Measurements from ENCODE around the gene MITF.

MITF gene, protein sequence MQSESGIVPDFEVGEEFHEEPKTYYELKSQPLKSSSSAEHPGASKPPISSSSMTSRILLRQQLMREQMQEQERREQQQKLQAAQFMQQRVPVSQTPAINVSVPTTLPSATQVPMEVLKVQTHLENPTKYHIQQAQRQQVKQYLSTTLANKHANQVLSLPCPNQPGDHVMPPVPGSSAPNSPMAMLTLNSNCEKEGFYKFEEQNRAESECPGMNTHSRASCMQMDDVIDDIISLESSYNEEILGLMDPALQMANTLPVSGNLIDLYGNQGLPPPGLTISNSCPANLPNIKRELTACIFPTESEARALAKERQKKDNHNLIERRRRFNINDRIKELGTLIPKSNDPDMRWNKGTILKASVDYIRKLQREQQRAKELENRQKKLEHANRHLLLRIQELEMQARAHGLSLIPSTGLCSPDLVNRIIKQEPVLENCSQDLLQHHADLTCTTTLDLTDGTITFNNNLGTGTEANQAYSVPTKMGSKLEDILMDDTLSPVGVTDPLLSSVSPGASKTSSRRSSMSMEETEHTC

DNA sequence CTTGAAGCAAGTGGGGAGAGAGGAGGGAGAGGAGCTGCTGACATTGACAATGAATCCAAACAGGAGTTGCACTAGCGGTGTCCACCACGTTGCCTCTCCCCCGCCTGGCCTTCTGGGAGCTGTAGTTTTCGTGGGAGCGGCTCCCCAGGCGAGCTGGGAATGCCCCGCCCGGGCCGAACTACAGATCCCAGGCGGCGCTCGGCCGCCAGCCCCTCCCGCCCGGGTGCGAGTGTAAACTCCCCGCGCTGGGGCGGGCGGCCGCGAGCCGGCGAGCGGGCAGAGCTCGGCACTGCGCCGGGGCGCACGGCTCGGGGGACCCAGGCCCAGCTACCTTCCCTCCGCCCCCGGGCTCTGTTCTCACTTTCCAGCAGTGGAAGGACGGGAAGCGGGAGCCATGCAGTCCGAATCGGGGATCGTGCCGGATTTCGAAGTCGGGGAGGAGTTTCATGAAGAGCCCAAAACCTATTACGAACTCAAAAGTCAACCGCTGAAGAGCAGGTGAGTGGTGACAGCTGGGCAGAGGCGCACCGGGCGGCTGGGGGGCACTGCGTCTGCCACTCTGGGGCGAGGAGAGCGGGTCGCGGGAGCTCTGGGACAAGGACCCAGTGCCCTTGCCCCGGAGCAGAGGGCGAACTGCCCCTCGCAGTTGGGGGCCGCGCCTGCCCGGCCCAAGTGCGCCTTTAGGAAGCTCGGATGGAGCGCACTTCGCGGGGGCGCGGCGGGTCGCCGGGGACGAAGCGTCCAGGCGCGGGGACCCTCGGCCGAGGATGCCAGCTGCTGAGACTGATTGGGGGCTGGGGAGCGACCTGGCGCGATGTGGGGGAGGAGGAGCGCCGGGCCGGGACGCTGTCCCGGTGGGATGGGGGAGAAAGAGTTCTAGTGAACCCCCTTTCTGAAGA, at the start of gene MITF:
Gene MITF (plus strand): TSS at position 261 of the 899 bp plus-strand sequence. CDS start 134 bp downstream, at position 395.
- peak; percentile 3 for DNase-seq

DNA sequence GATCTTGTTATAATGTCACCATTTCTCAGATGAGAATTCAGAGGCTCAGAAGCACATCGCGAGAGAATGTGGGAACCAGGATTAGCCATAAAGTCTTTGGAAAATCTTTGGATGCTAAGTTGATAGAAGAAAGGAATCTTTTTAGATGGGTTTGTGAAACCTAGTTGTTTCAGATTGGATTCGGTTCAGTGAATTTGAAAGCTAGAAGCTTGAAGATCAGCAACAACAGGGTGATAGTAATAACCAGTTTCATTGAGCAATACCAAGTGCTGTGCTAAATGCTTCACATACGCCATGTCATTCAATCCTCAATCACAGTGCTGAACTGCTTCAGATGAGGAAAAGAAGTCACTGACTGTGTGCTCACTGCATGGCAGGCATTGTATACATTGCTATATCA, 47.4 kb upstream of the MITF start:
- no peak for DNase-seq

DNA sequence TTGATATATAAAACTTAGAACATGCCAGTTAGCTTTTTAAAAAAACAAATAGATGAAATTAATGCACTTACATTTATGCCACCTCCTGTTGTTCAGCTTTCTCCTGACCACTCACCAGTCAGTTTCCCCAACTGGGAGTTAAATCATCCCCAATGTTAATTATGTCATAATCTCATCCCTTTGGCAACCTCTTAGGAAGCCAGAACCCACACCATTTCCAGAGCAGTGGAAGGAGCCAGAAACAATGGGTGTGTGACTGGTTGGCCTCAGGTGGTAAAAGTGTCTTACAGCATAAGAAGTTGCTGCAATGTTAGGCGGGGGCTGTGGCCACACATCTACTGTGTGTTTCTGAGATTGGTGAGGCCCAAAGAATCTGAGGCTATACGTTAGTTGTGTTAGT, 46.5 kb upstream of the MITF start:
- no peak for DNase-seq

DNA sequence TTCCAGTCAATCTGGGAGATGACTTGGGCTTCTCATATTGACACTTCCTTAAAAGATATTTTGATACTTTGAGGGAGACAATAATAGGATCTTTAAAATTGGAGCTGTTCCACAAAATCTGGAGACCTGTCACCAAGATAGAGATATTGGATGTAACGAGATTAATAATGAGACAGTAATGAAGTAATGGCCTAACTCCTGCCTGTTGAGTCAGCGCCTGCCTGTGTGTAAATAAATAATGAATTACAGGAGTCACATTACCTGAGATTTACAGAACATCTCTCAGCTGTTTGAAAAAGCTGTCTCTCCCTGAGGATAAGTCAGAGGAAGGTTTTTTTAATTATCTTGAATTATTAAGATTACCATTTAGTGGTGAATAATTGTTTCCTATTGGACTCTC, 43.8 kb upstream of the MITF start:
- no peak for DNase-seq

DNA sequence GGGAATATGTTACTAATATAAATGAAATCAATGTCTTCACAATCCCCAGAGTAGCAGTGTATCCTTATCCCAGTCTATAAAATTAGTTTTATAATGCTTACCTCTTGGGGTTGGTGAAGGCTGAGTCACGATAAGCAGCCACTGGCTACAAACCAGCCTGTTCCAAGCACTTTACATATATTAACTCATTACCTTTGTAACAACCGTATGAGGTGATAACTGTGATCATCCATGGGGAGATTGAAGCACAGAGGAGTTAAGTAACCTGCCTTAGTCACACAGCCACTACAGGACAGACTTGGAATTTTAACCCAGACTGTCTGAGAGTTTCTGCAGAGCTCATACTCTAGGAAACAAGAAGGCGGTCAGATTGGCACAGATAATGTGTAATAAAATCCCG, 43.3 kb upstream of the MITF start:
- DNase-seq: no peak

DNA sequence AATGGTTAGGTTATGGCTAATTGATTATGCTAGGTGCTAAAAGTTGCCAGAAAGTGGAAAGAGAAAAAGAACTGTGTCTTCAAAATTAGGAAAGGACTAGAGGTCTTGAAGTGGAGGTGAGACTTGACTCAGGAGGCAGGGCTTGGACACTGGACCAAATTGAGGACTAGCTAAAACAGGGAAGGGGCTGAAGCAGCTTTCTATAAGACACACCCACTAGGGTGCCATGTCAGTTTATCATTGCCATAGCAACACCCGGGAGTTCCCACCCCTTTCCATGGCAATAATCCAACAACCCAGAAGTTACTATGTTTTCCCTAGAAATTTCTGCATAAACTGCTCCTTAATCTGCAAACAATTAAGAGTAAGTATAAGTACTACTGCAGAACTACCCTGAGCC, 42.9 kb upstream of the MITF start:
- DNase-seq: no peak

DNA sequence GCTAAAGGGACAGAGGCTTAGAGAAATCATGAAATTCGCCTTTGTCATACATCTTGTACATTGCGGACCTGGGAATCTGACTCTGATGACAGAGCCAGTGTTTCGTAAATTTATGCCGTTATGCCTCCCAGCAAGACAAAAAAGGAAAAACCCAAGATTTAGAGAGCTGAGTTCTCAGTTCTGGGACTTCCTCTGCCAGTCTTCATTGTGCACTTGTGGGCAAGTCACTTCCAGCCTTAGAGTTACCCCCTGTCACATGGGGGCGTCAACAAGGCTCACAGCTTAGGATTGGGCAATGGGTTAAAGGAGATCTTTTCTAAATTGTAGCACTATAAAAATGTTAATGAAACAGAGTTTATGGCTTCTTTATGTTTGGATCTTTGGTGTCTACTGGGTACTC, 41.9 kb upstream of the MITF start:
- DNase-seq: no peak

DNA sequence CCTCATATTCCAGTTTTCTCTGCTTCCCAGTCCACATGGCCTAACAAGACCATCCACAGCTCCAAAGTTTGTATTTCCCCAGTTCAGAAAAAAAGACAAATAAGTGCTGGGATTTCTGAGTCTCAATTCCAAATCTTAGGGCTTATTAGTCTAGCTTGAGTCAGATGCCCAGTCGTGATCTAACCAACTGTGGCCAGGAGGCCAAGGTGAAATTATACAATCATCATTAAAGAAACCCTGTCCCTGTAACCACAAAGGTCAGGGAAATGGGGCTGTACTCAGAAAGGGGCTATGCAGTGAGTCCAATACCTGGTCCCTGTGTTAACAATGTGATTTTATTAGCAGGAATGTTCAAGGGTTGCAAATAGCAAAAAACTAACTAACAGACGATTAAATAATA, 40.5 kb upstream of the MITF start:
- no peak for DNase-seq

DNA sequence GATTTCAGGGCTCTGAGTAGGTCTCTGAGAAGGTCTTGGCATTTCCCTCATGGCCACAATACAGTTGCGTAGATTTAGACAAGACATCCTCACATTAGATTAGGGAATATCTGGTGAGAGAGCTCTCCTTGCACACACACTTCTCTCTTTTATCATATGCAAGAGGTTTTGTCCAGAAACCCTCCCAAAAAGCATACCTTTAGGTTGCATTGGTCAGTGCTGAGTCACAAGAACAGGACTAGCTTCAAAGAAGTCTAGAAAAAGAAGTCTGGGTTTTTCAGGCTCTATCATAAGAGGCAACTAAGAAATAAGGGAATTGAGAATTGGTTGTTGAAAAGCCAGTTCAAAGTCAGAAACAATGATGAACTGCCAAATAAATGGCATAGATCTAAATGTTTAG, 40.1 kb upstream of the MITF start:
- no peak for DNase-seq

DNA sequence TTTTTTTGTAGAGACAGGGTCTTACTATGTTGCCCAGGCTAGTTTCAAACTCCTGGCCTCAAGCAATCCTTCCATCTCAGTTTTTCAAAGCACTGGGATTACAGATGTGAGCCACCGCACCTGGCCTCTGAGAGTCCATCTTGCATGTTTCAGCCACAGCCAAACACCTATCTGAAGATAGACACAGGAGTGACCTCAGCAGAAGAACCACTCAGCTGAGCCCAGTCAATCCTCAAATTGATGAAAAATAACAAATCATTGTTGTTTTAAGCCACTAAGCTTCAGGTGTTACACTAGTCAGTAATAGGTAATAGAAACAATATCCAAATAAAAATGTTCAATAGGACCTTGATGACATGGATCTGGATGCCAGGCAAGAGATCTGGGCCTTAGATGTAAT, 38.3 kb upstream of the MITF start:
- no peak for DNase-seq

DNA sequence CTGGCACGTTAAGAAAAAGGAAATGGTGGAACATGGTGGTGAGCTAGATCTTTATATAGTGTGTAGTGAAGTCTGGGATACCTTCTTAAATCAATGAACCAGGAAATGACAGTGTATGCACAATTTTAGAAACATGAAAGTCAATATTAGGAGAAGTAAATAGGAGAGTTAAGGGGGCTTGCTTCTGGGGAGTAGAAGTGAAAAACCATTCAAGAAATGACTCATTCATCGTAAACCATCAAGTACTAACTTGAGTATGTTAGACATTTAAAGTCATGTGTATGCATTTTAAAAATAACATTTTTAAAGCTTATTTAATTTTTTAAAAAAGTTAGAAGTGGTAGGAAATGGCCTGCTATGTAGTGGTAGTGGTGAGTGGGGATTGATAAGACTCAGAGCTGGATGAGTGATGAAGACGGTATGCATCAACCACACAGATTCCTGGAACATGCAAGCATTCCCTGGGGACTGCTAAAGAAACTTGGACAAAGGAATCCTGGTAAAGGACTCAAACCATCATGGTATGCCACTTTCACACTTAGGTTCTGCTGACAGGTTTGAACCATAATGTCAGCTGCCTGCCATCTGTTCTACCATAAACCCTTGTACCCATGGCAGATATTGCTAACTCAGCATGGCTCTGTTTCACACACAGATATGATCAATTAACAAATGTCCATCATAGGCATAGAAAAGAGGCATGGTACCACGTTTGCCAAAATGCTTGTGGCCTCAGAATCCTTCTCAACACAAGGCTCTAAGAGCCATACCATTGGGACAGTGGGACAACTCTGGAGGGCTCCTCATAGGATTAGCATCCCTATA, 28.9 kb upstream of the MITF start:
- DNase-seq: no peak

DNA sequence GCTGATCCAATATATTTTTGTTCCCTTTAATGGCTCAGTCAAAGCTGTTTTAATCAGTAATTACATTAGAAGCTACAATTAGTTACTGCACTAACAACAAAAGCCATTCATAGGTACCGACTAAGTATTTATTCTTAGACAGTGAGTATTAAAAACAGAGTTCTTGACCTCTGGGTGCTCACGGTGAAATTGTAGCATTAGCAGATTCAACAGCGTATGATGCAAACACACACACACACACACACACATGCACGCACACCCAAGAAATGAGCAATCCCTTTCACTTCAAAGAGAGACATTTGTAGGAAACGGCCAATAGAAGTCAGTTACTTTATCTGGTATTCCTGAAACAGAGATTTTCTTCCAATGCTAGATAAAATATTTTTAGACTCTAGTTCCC, 27.0 kb upstream of the MITF start:
- DNase-seq: no peak

DNA sequence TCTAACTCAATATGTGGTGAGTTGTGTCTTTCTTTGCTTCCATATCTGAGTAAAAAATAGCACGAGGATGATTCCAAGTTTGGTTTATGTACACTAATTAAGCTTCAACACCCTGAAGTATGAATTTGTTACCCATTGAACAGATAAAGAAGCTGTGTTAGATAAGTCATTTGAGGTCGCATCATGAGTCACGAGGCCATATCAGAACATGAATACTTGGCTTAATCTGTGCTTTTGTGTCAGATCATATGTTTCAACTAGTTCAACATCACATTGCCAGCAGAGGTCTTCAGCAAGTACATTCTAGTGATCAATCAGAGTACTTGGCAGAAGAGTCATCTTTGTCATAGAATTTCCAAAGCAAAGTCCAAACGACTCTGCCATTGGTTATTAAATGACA, 26.3 kb upstream of the MITF start:
- no peak for DNase-seq

DNA sequence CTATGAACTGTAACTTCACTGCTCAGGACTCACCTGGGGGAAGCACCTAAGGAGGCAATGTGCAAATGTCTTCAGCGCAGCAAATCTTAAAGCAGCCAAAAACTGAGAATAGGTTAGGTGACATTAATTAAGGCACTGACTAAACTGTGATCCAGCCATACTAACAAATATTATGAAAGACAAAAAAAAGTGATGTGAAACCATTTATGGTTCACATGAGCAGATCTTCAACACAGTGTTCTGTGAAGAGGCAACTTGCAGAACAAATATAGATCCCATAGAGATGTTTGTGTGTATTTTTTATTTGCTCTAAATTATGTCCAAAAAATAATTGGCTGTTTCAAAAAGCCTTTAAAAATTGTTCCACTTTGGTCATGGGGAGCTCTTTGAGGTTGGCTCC, 24.1 kb upstream of the MITF start:
- no peak for DNase-seq

DNA sequence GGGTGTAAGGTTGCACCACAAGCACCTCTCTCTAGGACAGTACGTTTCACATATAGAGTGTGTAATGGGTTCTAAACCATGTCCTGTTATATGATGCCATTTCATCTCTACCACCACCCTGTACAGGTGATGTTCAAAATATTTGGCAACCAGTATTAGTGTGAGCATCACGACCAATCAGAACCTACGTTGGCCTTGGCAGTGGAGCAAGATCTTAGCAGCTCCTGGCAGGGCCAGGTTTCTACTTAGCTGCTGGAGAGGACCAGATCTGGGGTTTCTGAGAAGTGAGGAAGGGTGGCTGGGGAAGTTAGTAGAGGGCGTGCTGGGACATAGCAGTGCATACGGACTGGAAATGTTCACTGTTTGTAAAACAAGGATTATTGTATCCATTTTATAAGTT, 23.1 kb upstream of the MITF start:
- no peak for DNase-seq

DNA sequence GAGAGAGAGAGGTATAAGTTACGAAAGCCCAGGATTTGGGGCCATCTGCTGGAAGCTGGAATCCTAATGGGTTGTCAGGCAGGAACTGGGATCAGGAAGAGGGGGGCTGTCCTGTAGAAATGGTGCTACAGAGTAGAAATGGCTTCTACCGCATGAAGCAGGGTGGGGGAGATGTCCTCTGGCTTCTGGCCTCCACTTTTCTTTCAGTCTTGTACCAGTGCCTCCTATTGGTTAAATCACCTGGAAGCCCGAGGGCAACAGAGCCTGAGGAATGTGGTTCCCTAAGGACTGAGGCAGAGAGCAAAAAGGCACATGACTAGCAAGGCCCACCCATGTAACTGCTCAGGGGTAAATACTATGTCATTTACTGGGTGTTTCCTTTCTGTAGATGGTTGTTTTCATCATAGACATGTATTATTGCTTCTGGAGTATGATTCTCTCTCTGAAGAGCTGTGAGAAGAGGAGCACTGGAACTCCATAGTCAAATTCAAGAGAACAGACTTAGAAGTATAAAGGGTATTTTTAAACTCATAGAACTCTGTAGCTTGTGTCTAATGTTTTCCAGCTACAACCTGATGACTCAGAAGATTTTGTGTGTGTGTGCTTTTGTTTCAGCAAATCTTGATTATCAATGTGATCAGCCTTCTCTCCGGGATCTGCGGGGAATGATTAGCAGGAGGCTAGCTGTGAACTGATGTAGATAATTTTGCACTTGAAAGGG, 20.2 kb upstream of the MITF start:
- DNase-seq: no peak

DNA sequence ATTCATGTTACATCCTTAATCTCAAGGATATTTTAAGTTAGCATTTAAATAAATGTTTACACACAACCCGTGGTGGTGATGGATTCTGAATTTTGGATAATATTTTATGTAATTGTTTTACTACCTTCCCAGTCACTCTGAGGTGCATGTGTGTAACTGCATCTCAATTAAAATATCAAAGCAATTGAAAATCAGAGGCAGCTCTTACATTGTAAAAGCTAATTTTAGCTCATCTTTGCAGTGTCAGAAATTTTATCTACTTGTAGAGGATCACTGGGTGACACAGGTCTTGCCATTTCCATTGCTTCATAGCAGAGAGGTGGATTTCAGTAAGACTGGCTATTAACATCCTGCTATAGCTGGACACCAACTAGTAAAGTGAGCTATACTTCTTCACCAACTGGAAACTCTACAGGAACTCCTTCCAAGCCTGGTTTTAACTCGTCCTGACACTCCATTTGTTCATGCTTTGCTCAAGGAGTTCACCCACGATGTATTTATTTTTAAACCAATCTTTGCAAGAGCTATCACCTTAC, 19.6 kb upstream of the MITF start:
- no peak for DNase-seq

DNA sequence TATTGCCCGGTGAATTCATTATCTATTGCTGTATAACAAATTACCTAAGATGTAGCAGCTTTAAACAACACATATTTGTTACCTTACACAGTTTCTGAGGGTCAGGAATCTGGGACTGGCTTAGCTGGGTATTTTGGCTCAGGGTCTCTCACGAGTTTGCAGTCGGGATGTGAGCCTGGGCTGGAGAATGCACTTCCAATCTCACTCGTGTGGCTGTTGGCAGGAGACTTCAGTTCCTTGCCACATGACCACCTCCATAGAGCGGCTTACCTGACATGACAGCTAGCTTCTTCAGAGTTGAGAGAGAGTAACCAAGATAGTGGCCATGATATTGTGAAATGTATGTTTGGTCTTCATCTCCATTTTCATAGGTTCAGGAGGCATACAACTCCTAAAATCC, 18.4 kb upstream of the MITF start:
- DNase-seq: no peak

DNA sequence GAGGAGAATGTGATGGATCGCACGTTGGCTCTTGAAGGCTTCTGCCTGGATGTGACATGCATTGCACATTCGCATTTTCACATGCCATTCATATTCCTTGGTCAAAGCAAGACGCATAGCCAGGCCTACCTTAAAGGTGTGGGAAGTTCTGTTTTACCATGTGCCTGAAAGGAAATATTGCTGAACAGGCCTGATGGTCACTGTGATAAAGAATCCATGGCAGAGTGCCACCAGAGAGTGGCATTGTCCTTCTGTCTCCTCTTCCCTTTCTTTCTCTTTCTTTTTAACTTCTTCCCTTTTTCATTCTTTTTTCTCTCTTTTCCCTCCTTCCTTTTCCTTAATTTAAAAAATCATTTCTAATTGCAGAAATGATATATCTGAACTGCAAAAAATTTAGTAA, 15.9 kb upstream of the MITF start:
- no peak for DNase-seq

DNA sequence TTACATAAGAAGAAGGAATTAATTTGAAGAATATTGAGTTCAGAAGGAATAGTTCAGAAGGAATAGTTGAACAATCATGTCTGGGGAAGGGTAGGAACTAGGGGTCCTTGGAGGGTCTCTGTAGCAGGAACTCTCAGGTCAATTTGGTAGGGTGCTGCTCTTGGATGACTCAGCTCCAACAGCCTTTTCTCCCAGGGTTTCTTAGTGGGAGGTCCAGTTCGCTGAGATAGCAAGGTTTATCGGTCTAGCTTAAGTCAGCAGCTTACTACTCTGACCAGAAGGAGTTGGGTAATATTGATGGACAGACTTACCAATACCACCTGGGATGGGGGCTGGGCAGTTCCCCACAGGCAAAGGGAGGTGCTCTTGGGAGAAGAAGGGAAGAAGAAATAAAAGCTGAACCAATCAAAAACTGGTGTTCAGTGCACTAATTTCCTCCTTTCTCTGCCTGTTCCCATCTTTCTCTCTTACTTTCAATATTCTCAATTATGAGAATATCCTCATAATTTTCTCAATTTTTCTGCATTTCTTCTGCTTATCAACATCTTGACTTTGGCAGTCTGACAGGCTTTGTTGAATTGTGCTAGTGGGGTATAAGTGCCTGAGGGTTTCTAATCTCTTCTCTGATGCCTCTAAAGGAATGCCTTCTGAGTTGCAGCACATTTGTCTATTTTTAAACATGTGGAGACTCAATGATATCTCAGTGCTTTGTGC, 14.4 kb upstream of the MITF start:
- no peak for DNase-seq

DNA sequence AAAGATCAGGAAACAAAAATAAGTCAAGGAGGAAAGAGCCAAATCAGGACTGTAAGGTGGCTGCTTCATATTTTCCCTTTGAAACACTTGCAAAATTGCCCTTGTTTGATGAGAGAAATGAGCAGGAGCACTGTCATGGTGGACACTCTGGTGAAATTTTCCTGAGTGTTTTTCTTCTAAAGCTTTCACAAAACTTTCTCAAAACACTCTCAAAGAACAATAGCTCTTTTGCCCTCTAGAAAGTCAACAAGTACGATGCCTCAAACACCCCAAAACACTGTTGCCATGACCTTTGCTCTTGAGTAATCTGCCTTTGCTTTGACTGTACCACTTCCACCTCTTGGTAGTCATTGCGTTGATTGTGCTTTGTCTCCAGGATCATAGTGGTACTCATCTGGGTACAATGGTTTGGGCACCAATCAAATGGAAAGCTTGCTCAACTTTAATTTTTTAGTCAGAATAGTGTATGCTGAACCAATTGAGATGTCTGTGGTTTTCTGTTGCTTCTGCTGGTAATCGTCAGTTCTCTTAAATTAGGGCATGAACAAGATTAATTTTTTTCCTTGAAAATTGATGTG, 13.2 kb upstream of the MITF start:
- no peak for DNase-seq
